Astrocyte (in vitro differentiated cells and primary cell): ENCODE data around the gene CA10.

Experiments
- CTCF ChIP-seq: IDR thresholded peaks from 2 replicates; pipeline ENCODE4 v1.5.1; 2011; ENCODE audit warnings: low read depth, mild to moderate bottlenecking, inconsistent platforms, low read length, moderate library complexity; ENCODE audit not compliant: insufficient read depth
- EZH2 ChIP-seq: IDR thresholded peaks from 2 replicates; pipeline ENCODE4 v1.6.1; 2012; ENCODE audit warnings: mild to moderate bottlenecking, low read length, inconsistent platforms; ENCODE audit not compliant: insufficient read depth

- TF ChIP-seq CTCF: no peak
- no peak for TF ChIP-seq EZH2
Measured at GRCh38 chr17:52041123-52041617, 117.3 kb downstream of the CA10 start.
